SK-N-SH treated with all-trans-retinoic acid at 6 μM for 48 hours (cell line): ENCODE measurements around the gene AKAP6.

Experiments
- ARNTL ChIP-seq: fragments of 450-650 bp; formaldehyde crosslinking; IDR thresholded peaks from 2 replicates; pipeline ENCODE4 v1.5.0; 2020; ENCODE audit warnings: low read depth, mild to moderate bottlenecking, moderate library complexity, borderline replicate concordance
- ISL1 ChIP-seq: fragments of 250-450 bp; sonication (Bioruptor Pico); IDR thresholded peaks from 2 replicates; pipeline ENCODE4 v2.1.2; 2022; ENCODE audit warnings: mild to moderate bottlenecking, moderate library complexity
- PPARA ChIP-seq: fragments of 250-450 bp; sonication (Bioruptor Pico); IDR thresholded peaks from 2 replicates; pipeline ENCODE4 v1.5.0; 2020; ENCODE audit warnings: mild to moderate bottlenecking, borderline replicate concordance
- RARB ChIP-seq: fragments of 250-450 bp; sonication (Bioruptor Pico); IDR thresholded peaks from 2 replicates; pipeline ENCODE4 v1.8.0; 2021; ENCODE audit warnings: mild to moderate bottlenecking, moderate library complexity
- ZFP30 ChIP-seq: fragments of 450-650 bp; formaldehyde crosslinking; IDR thresholded peaks from 2 replicates; pipeline ENCODE4 v1.5.0; 2022; ENCODE audit warnings: mild to moderate bottlenecking, moderate library complexity
- TF ChIP-seq, protein P1 (sequence below): fragments of 250-450 bp; sonication (Bioruptor Pico); IDR thresholded peaks from 2 replicates; pipeline ENCODE4 v1.5.1; 2020; ENCODE audit warnings: low read depth, mild to moderate bottlenecking, moderate library complexity
- TF ChIP-seq, protein P2 (sequence below): fragments of 250-450 bp; sonication (Bioruptor Pico); IDR thresholded peaks from 2 replicates; pipeline ENCODE4 v1.8.0; 2020; ENCODE audit warnings: mild to moderate bottlenecking, moderate library complexity, borderline replicate concordance

DNA sequence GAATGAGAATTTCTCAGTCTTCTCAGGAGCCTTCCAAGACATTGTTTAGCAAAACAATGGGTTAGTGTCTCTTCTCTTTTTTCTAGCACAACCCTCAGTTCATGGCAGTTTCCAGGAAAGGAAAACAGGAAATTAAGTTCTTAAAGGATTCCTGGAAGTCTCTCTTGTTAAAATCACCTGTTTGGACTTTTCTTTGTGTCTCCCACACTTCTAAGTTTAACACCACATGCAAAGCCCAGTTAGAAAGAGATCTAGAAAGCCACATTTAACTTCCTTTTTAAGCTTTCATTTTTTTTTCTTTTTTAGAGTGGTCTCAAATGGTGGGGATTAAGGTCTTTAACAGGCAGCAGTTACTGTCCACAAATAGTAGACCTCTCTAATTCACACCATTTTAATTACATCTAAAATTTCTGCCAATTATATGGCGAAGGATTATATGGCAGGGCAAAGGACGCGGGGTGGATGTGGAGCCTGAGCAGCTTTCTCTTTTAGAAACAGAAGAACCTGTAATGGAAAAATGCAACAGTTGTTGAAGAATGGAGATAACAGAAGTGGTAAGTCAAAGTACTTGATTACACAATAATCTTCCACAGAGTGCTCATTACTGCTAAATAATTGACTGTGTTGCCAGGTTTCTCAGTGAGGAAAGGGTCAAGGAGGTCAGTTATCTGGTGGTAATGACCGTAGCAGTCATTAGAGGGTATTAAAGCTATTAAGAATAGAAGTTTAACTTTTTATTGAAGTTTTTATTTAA is 298.6 kb downstream of the AKAP6 start:
- TF ChIP-seq PPARA (CRISPR knock-in tag) (no peak), ARNTL (CRISPR knock-in tag) (no peak), RARB (CRISPR knock-in tag) (no peak), ISL1 (CRISPR knock-in tag) (no peak), ZFP30 (CRISPR knock-in tag) (no peak)
- TF ChIP-seq, protein P1, sequence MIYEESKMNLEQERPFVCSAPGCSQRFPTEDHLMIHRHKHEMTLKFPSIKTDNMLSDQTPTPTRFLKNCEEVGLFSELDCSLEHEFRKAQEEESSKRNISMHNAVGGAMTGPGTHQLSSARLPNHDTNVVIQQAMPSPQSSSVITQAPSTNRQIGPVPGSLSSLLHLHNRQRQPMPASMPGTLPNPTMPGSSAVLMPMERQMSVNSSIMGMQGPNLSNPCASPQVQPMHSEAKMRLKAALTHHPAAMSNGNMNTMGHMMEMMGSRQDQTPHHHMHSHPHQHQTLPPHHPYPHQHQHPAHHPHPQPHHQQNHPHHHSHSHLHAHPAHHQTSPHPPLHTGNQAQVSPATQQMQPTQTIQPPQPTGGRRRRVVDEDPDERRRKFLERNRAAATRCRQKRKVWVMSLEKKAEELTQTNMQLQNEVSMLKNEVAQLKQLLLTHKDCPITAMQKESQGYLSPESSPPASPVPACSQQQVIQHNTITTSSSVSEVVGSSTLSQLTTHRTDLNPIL: no peak
- TF ChIP-seq, protein P2, sequence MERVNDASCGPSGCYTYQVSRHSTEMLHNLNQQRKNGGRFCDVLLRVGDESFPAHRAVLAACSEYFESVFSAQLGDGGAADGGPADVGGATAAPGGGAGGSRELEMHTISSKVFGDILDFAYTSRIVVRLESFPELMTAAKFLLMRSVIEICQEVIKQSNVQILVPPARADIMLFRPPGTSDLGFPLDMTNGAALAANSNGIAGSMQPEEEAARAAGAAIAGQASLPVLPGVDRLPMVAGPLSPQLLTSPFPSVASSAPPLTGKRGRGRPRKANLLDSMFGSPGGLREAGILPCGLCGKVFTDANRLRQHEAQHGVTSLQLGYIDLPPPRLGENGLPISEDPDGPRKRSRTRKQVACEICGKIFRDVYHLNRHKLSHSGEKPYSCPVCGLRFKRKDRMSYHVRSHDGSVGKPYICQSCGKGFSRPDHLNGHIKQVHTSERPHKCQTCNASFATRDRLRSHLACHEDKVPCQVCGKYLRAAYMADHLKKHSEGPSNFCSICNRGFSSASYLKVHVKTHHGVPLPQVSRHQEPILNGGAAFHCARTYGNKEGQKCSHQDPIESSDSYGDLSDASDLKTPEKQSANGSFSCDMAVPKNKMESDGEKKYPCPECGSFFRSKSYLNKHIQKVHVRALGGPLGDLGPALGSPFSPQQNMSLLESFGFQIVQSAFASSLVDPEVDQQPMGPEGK: no peak
